A673 (cell line): ENCODE results near the gene PLCG2. TPM values are rescaled to one million over a fixed set of nuclear protein-coding genes. Genes with fewer than 3 reads are reported as not detected.
"Not testable (repeated sequence)": the region's sequence is repeated elsewhere in the genome, so short reads cannot be mapped to it uniquely, and the experiment has no call there.

ENCODE experiments used
- BruUV-seq: library from RNA; stranded (reverse); fragments of 400-500 nt; replicated peaks from 2 replicates; lab custom pipeline; 2021; lab: Mats Ljungman, UMichigan
- CTCF ChIA-PET: fragments of 300-600 bp; sonication (Branson Sonifier 250); formaldehyde crosslinking; loops from one replicate; lab custom pipeline; 2022; ENCODE audit warnings: antibody characterized with exemption; lab: Charles Lee
- POLR2A ChIA-PET: fragments of 300-600 bp; sonication (Branson Sonifier 250); formaldehyde crosslinking; loops from one replicate; lab custom pipeline; 2022; ENCODE audit warnings: antibody characterized with exemption; ENCODE audit not compliant: low non-redundant PET; lab: Charles Lee
- DNase-seq: peaks from one replicate; pipeline ENCODE4 v3.0.0-alpha.2; 2015; ENCODE audit warnings: low spot score
- H3K27ac ChIP-seq: fragments of 200-600 bp; sonication (generic); 2 replicates; pipeline ENCODE4 v1.5.1; 2016; ENCODE audit warnings: mixed run types, low read depth, mild to moderate bottlenecking, mixed read lengths, antibody characterized with exemption, low read length; ENCODE audit not compliant: poor library complexity, severe bottlenecking
- H3K27me3 ChIP-seq: fragments of 200-600 bp; sonication (generic); replicated peaks from 2 replicates; pipeline ENCODE4 v1.6.1; 2017; ENCODE audit warnings: mixed run types, low read depth, mild to moderate bottlenecking, mixed read lengths, antibody characterized with exemption, low read length; ENCODE audit not compliant: insufficient read depth, poor library complexity
- H3K36me3 ChIP-seq: fragments of 200-600 bp; sonication (generic); 2 replicates; pipeline ENCODE4 v1.6.1; 2016; ENCODE audit warnings: mixed run types, mild to moderate bottlenecking, mixed read lengths, antibody characterized with exemption, low read length; ENCODE audit not compliant: insufficient read depth, poor library complexity, severe bottlenecking
- H3K4me1 ChIP-seq: fragments of 200-600 bp; sonication (generic); 2 replicates; pipeline ENCODE4 v1.6.1; 2017; ENCODE audit warnings: mixed run types, mild to moderate bottlenecking, mixed read lengths, antibody characterized with exemption, low read length; ENCODE audit not compliant: insufficient read depth, poor library complexity, severe bottlenecking
- H3K4me3 ChIP-seq: fragments of 200-600 bp; sonication (generic); 2 replicates; pipeline ENCODE4 v1.5.1; 2016; ENCODE audit warnings: low read depth, mixed run types, mild to moderate bottlenecking, mixed read lengths, low read length; ENCODE audit not compliant: poor library complexity, severe bottlenecking
- H3K9me3 ChIP-seq: fragments of 200-600 bp; sonication (generic); 2 replicates; pipeline ENCODE4 v1.6.1; 2016; ENCODE audit warnings: mixed run types, low read depth, mild to moderate bottlenecking, mixed read lengths, antibody characterized with exemption, low read length; ENCODE audit not compliant: poor library complexity, severe bottlenecking
- CTCF ChIP-seq: fragments of 300-800, 200-600 bp; sonication (generic); conservative IDR thresholded peaks from 2 replicates; pipeline ENCODE4 v1.5.1; 2017; ENCODE audit warnings: low read depth, mild to moderate bottlenecking, antibody characterized with exemption, low read length, moderate library complexity, mixed read lengths
- EZH2 ChIP-seq: fragments of 200-600 bp; sonication (generic); IDR thresholded peaks from 2 replicates; pipeline ENCODE4 v1.6.1; 2017; ENCODE audit warnings: borderline replicate concordance, low read depth, mild to moderate bottlenecking, mixed read lengths, antibody characterized with exemption, low read length; ENCODE audit not compliant: poor library complexity, severe bottlenecking
- intact Hi-C: fragments of 100-400 bp; cut with micrococcal nuclease; formaldehyde crosslinking; loops from one replicate; pipeline ENCODE4 v1.10.0; 2022; ENCODE audit not compliant: unreplicated experiment
- total RNA-seq: library from RNA; stranded (reverse); gene quantifications from 2 replicates; pipeline ENCODE4 v1.2.3, GENCODE V29; 2021

The PLCG2 gene
- total RNA-seq, 1 experiment from 2014 or later, result 9.6 TPM

- H3K4me3 ChIP-seq, result no peak overlapping the region
- no peaks in the 10 kb centered on the region for H3K27me3 ChIP-seq
- BruUV-seq, result no TSS peak
- H3K27ac ChIP-seq, result peak overlapping the region; percentile 15
- no peak for DNase-seq
- CTCF ChIA-PET, result no interaction called here
- no peaks in the 10 kb centered on the region for H3K9me3 ChIP-seq
- H3K36me3 ChIP-seq, result no peaks in the 10 kb centered on the region
- TF ChIP-seq EZH2, result no peak
- no peak for TF ChIP-seq CTCF
- H3K4me1 ChIP-seq, result peaks cover 14% of the 10 kb centered on the region
- intact Hi-C loops, result no loop called here
- POLR2A ChIA-PET, result no interaction called here
These were observed 20.0 kb downstream of the PLCG2 start for GRCh38 chr16:81799138-81799504.

GRCh38 chr16:81801724-81802123 is 22.6 kb downstream of the PLCG2 start:
- H3K27me3 ChIP-seq, DNase-seq, H3K27ac ChIP-seq, H3K36me3 ChIP-seq, H3K4me3 ChIP-seq, intact Hi-C loops, CTCF ChIA-PET, H3K9me3 ChIP-seq, BruUV-seq: not testable (repeated sequence)
- H3K4me1 ChIP-seq, result peaks cover 14% of the 10 kb centered on the region
- POLR2A ChIA-PET, result interaction anchor here (0.6 to 0.7 kb wide), 2 partner anchors 11 to 394 kb away, joined by 6 to 7 read pairs; no protein-coding TSS in a partner anchor

GRCh38 chr16:81803332-81803731 is 24.2 kb downstream of the PLCG2 start:
- POLR2A ChIA-PET, result no interaction called here
- no TSS peak for BruUV-seq

More at GRCh38 chr16:81803332-81803731, 24.2 kb downstream of the PLCG2 start:
- no peaks in the 10 kb centered on the region for H3K9me3 ChIP-seq
- intact Hi-C loops, result no loop called here
- no peaks in the 10 kb centered on the region for H3K36me3 ChIP-seq
- H3K27ac ChIP-seq, result no peak overlapping the region
- H3K27me3 ChIP-seq, result no peaks in the 10 kb centered on the region
- H3K4me3 ChIP-seq, result no peak overlapping the region
- no peak for DNase-seq
- peaks cover 10% of the 10 kb centered on the region for H3K4me1 ChIP-seq
- TF ChIP-seq EZH2, result no peak
- TF ChIP-seq CTCF, result no peak
- CTCF ChIA-PET, result no interaction called here
